Esophagus muscularis mucosa (tissue), 4 donors: ENCODE measurements around the gene PELI2. TPM values are rescaled to one million over a fixed set of nuclear protein-coding genes. Genes with fewer than 3 reads are reported as not detected.

ENCODE experiments used
- DNase-seq: peaks from one replicate; pipeline ENCODE4 v3.0.0-alpha.2; 2017; ENCODE audit errors: extremely low spot score
- H3K27ac ChIP-seq, 4 donors: fragments of 200-600 bp; sonication (generic); replicated peaks in 1 of 4; 1 replicate in 3 of 4; 2 replicates in 1 of 4; pipeline ENCODE4 v1.5.1; 2016 to 2019; ENCODE audit warnings: mild to moderate bottlenecking in 1 of 4
- H3K27me3 ChIP-seq, 4 donors: fragments of 200-600 bp; sonication (generic); one replicate each; pipeline versions ENCODE4 v1.5.1 to v1.6.0; 2016 to 2019
- H3K36me3 ChIP-seq, 4 donors: fragments of 200-600 bp; sonication (generic); one replicate each; pipeline ENCODE4 v1.5.1; 2016 to 2019
- H3K4me1 ChIP-seq, 4 donors: fragments of 200-600 bp; sonication (generic); one replicate each; pipeline ENCODE4 v1.5.1; 2016 to 2019
- H3K4me3 ChIP-seq, 4 donors: fragments of 200-600 bp; sonication (generic); 1 replicate in 2 of 4; 2 replicates in 2 of 4; pipeline ENCODE4 v1.5.1; 2016 to 2019; ENCODE audit warnings: mild to moderate bottlenecking in 4 of 4, moderate library complexity in 1 of 4
- H3K9me3 ChIP-seq, 4 donors: fragments of 200-600 bp; sonication (generic); 1 replicate in 3 of 4; 2 replicates in 1 of 4; pipeline ENCODE4 v1.5.1; 2016 to 2019
- CTCF ChIP-seq, 3 experiments: fragments of 200-600 bp in 2 of 3; fragments of 450-650 bp in 1 of 3; sonication (generic) in 2 of 3; IDR thresholded peaks; one replicate each; pipeline ENCODE4 v1.5.1; 2017 to 2019; ENCODE audit warnings: antibody characterized with exemption in 3 of 3, mild to moderate bottlenecking in 2 of 3, moderate library complexity in 1 of 3
- EP300 ChIP-seq: sonication (generic); formaldehyde crosslinking; IDR thresholded peaks from one replicate; pipeline ENCODE4 v1.6.1; 2017; ENCODE audit warnings: antibody characterized with exemption
- POLR2A ChIP-seq: fragments of 450-650 bp; IDR thresholded peaks from one replicate; pipeline ENCODE4 v1.6.1; 2017; ENCODE audit warnings: antibody characterized with exemption, moderate library complexity, mild to moderate bottlenecking, low read depth
- POLR2AphosphoS5 ChIP-seq, 2 donors: sonication (generic); formaldehyde crosslinking; IDR thresholded peaks; one replicate each; pipeline ENCODE4 v1.6.1; 2017; ENCODE audit warnings: antibody characterized with exemption in 2 of 2
- WGBS: methylation state at CpG from one replicate; pipeline ENCODE4 v1.1.5; 2018; 5-methylcytosine and 5-hydroxymethylcytosine counted together
- intact Hi-C: fragments of 100-400 bp; cut with DNase I; formaldehyde crosslinking; loops from one replicate; pipeline ENCODE4 v1.15.1; 2023
- total RNA-seq, 4 donors: library from RNA; depleted of rRNA; stranded (reverse); fragments of >200 nt; gene quantifications; one replicate each; pipeline versions ENCODE4 v1.1.0 to v1.2.1, GENCODE V29; 2016

The PELI2 gene
- total RNA-seq, 4 donors from 2014 or later = 10.6 to 16.3 (median 14.1) TPM

DNA sequence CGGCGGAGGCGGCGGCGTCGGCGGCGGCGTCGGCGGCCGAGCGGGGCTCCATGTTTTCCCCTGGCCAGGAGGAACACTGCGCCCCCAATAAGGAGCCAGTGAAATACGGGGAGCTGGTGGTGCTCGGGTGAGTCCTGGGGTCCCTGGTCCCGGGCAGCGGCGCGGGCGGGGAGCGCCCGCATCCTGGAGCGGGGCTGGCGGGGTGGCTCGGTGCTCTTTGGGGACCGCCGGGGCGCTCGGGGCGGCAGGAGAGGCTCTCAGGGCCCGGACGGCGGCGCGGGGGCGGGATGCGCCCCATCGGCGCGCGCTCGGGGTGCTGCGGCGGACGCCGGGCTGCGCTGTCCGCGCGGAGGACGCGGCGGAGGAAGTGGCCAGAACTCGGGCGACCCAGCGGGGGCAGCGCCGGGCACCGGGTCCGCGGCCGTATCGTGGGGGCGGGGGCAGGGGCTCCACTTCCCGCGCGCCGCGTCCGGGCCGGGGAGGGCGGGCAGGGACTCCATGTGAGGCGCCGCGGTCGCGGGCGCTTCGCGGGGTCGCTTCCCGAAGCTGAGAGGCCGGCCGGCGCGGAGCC, 485 bp downstream of the PELI2 start:
- Histone ChIP-seq H3K36me3 (no peaks in the 10 kb centered on the region), H3K4me3 (peak overlapping the region; percentile 93 to 98 (median 95)), H3K4me1 (peaks cover 18 to 38% (median 25%) of the 10 kb centered on the region in 4 donors), H3K27me3 (no peaks in the 10 kb centered on the region), H3K9me3 (no peaks in the 10 kb centered on the region), H3K27ac (peak overlapping the region; percentile 87 to 95 (median 90))
- peak in 1 of 3 experiments; percentile 4 for TF ChIP-seq CTCF (IDR thresholded peaks at IDR 0.05)
- TF ChIP-seq POLR2AphosphoS5 (IDR thresholded peaks at IDR 0.05) = no peak
- TF ChIP-seq EP300 = no peak
- no peak for TF ChIP-seq POLR2A
- no CpG with 5 or more reads among the region's 87 CpGs for WGBS
- intact Hi-C loops = no loop called here
- no peak for DNase-seq

DNA sequence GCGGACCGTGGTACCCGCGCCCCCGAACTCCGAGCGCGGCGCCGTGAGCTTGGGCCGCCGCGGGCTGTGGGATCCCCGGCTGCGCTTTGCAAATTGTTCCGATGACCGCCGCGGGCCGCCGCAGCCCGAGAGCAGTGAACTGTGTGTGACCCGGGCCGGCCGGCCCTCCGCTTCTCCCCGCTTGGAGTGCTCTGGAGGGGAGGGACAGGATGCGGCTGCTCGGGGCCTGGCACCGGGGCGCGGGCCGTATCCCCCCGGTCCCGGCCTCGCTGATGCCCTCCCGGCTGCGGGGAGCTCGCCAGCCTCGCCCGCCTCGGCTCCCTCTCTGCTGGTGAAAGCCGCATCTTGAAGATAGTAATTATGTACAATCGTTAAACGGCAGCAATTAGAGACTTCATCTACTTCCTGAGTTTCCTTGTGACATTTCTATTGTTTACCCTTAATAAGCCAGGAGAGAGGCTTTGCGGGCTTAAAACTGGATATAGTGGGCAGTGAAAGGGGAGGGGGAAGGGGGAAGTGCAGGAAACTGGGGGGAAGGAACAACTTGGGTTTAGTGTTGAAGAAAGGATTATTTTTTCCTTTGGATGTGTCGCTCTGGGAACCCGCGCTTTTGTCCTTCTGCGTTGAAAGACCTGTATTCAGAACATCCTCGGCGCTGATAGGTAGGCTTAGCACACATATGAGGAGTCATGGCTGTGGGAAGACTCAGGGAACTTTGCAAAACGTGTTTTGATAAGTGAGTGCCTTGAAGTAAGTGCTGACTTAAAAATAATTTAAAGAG, 1.2 kb downstream of the PELI2 start:
- TF ChIP-seq POLR2AphosphoS5 (IDR thresholded peaks at IDR 0.05) (peak in 1 of 2 donors; percentile 29), EP300 (no peak), CTCF (IDR thresholded peaks at IDR 0.05) (no peak), POLR2A (no peak)
- Histone ChIP-seq H3K9me3 (no peaks in the 10 kb centered on the region), H3K4me1 (peaks cover 18 to 45% (median 29%) of the 10 kb centered on the region in 4 donors), H3K27me3 (no peaks in the 10 kb centered on the region), H3K27ac (peak overlapping the region; percentile 87 to 95 (median 90)), H3K36me3 (no peaks in the 10 kb centered on the region), H3K4me3 (peak overlapping the region; percentile 93 to 98 (median 95))
- intact Hi-C loops = no loop called here
- DNase-seq = no peak
- 8% methylated on average over 35 of the region's 53 CpGs for WGBS

GRCh38 chr14:56120091-56120691, 2.0 kb downstream of the PELI2 start:
- H3K4me3 ChIP-seq = peak overlapping the region; percentile 93 to 98 (median 95)
- TF ChIP-seq CTCF (IDR thresholded peaks at IDR 0.05) = peak in 1 of 3 experiments; percentile 23
- no peak for TF ChIP-seq POLR2A
- intact Hi-C loops = loop anchor here (10.0 kb wide), 1 partner anchor 215 kb away; no protein-coding TSS in a partner anchor
- peaks cover 18 to 48% (median 35%) of the 10 kb centered on the region in 4 donors for H3K4me1 ChIP-seq
- peak overlapping the region; percentile 87 to 95 (median 90) for H3K27ac ChIP-seq
- H3K36me3 ChIP-seq = no peaks in the 10 kb centered on the region
- 45% methylated on average over 13 of the region's 13 CpGs for WGBS
- H3K9me3 ChIP-seq = no peaks in the 10 kb centered on the region
- DNase-seq = no peak
- no peaks in the 10 kb centered on the region for H3K27me3 ChIP-seq

DNA sequence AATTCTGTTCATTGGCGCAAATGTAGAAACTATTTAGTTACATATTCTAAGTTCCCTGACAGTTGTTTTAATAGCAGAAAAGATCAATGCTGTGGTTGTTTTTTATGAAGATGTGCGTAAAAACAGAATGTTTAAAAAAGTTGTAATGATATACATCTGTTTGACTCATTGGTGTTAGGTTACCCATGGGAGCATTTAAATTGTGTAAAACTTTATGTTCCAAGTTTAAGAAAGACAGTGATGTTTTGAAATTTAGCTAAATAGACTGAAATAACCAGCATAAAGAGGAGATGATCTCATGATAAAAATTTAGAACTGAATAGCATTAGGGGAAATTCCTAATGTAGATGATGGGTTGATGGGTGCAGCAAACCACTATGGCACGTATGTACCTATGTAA, 3.6 kb downstream of the PELI2 start:
- DNase-seq = no peak
- no peak for TF ChIP-seq EP300
- no peak for TF ChIP-seq CTCF (IDR thresholded peaks at IDR 0.05)
- no peak for TF ChIP-seq POLR2AphosphoS5 (IDR thresholded peaks at IDR 0.05)
- no peak for TF ChIP-seq POLR2A
- intact Hi-C loops = loop anchor here (10.0 kb wide), 1 partner anchor 213 kb away; no protein-coding TSS in a partner anchor
- Histone ChIP-seq H3K27me3 (no peaks in the 10 kb centered on the region), H3K27ac (no peak overlapping the region), H3K4me3 (no peak overlapping the region), H3K36me3 (no peaks in the 10 kb centered on the region), H3K9me3 (no peaks in the 10 kb centered on the region), H3K4me1 (peaks cover 18 to 47% (median 37%) of the 10 kb centered on the region in 4 donors)
- 89% methylated on average over 3 of the region's 3 CpGs for WGBS
